Measurements from ENCODE around the gene SNAPC4. TPM values are rescaled to one million over a fixed set of nuclear protein-coding genes. Genes with fewer than 3 reads are reported as not detected.
"Not testable (repeated sequence)": the region's sequence is repeated elsewhere in the genome, so short reads cannot be mapped to it uniquely, and the experiment has no call there.

Gene SNAPC4
- total RNA-seq, 6 experiments from 2014 or later, result 3.8 to 6.5 (median 5.4) TPM

DNA sequence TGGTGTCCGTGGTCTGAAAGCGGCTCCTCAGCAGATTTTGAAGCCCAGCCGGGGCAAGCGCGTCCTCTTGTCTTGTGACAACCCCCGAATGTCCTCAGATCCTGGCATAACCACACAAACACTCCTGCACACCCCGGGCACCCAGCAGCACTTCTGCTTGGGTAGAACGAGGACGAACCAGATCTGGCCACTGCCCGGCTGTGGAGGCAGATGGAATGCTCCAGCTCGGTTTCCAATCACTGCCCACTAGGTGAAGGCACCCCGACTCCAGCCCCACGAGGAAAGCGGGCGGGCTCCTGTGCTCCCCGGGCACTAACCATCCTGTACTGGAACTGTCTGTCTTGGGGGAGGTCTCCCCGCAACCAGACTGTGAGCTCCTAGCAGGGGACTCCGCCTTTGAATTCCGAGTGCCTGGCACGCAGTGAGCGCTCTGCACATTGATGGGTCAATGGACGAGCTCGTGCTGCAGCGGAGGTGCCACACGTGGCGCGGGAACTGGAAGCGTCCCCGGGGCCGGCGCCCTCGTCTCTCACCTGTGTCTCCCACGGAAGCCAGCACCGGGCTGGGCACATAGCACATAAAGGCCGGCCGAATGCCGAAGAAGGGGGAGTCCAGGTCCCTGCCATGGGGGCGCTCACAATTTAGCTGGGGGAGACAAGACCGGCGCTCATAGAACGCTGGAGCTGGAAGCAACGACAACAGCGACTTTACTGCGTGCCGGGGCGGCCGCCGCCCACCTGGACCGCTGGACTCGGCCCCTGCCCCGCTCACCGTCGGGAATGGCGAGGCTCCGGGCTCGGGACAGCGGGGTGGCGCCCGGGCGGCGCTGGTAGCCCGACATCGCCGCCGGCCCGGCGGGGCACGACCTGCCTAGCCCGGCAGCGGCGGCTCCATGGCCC is 9.8 kb upstream of the SNAPC4 start:
- no peaks in the 10 kb centered on the region for H3K9me3 ChIP-seq
- intact Hi-C loops (cut with DNase I), result no loop called here
- peak overlapping the region; percentile 63 to 86 (median 67) for H3K27ac ChIP-seq
- TF ChIP-seq POLR2A (IDR thresholded peaks at IDR 0.05), result no peak
- no peak for TF ChIP-seq CTCF (IDR thresholded peaks at IDR 0.05)
- DNase-seq (peak; percentile 64 to 79 (median 73)), ATAC-seq (peak; percentile 58 to 69 (median 64))
- peaks cover 0 to 19% (median 8%) of the 10 kb centered on the region in 4 donors for H3K4me1 ChIP-seq
- H3K36me3 ChIP-seq, result peaks cover 0 to 54% (median 18%) of the 10 kb centered on the region in 4 donors
- 7% methylated on average over 24 of the region's 71 CpGs for WGBS (ENCODE audit: insufficient coverage, low coverage, low lambda C conversion rate, missing lambda C conversion rate)
- H3K27me3 ChIP-seq, result no peaks in the 10 kb centered on the region
- H3K4me3 ChIP-seq, result peak overlapping the region; percentile 74 to 98 (median 93)

- intact Hi-C loops (cut with DNase I), result no loop called here
- Histone ChIP-seq H3K4me3 (no peak overlapping the region), H3K9me3 (no peaks in the 10 kb centered on the region), H3K27me3 (no peaks in the 10 kb centered on the region), H3K4me1 (peaks cover 0 to 19% (median 8%) of the 10 kb centered on the region in 4 donors), H3K36me3 (peaks cover 0 to 43% (median 13%) of the 10 kb centered on the region in 4 donors), H3K27ac (no peak overlapping the region)
- DNase-seq (no peak), ATAC-seq (no peak)
- 78% methylated on average over 4 of the region's 7 CpGs for WGBS (ENCODE audit: insufficient coverage, low coverage, low lambda C conversion rate, missing lambda C conversion rate)
- TF ChIP-seq CTCF (IDR thresholded peaks at IDR 0.05), result no peak
- no peak for TF ChIP-seq POLR2A (IDR thresholded peaks at IDR 0.05)
These were observed 7.9 kb upstream of the SNAPC4 start for GRCh38 chr9:136407911-136408310.

DNA sequence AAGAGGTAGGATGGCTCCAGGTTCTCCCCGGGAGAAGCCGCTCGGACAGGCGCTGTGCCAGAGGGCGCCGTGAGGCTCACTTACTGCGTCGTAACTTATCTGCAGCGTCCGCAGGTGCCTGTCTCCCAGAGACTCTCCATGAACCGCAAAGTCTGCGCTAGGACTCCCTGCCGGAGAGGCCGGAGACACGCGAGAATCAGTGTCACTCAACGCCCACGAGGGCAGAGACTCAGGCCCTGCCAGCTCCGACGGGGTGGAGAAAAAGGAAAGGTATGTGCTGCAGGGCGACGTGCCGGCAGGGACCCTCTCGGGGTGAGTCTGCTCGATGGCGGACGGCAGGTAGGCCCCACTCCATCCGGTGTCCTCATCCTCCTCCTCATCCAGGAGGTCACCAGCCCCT is 7.1 kb upstream of the SNAPC4 start:
- intact Hi-C loops (cut with DNase I); ATAC-seq; H3K9me3 ChIP-seq; H3K27ac ChIP-seq; DNase-seq; H3K27me3 ChIP-seq; H3K4me3 ChIP-seq: not testable (repeated sequence)
- WGBS (ENCODE audit: insufficient coverage, low coverage, low lambda C conversion rate, missing lambda C conversion rate), result no CpG with 5 or more reads among the region's 28 CpGs
- Histone ChIP-seq H3K4me1 (peaks cover 0 to 19% (median 8%) of the 10 kb centered on the region in 4 donors), H3K36me3 (peaks cover 0 to 36% (median 11%) of the 10 kb centered on the region in 4 donors)

- intact Hi-C loops (cut with DNase I); DNase-seq; ATAC-seq; H3K27ac ChIP-seq; H3K27me3 ChIP-seq; H3K4me3 ChIP-seq; H3K9me3 ChIP-seq; H3K4me1 ChIP-seq: not testable (repeated sequence)
- 77% methylated on average over 6 of the region's 10 CpGs for WGBS (ENCODE audit: insufficient coverage, low coverage, low lambda C conversion rate, missing lambda C conversion rate)
- peaks cover 0 to 40% (median 11%) of the 10 kb centered on the region in 4 donors for H3K36me3 ChIP-seq
These were observed 5.9 kb upstream of the SNAPC4 start for GRCh38 chr9:136405904-136406303.

DNA sequence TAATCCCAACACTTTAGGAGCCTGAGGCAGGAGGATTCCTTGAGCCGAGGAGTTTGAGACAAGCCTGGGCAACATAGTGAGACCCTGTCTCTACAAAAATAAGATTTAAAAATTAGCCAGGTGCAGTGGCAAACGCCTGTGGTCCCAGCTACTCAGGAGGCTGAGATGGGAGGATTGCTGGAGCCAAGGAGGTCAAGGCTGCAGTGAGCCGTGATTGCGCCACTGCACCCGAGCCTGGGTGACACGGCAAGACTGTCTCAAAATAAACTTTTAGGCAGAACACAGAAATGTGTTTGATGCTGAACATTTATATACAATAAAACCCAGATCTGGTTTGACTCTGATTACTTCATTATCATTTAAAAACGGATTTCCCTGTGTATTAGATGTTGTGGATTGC is 5.5 kb upstream of the SNAPC4 start:
- Histone ChIP-seq H3K4me1 (peaks cover 0 to 12% (median 5%) of the 10 kb centered on the region in 4 donors), H3K9me3 (no peaks in the 10 kb centered on the region), H3K27ac (no peak overlapping the region), H3K36me3 (peaks cover 0 to 40% (median 11%) of the 10 kb centered on the region in 4 donors), H3K4me3 (no peak overlapping the region), H3K27me3 (no peaks in the 10 kb centered on the region)
- intact Hi-C loops (cut with DNase I), result no loop called here
- TF ChIP-seq POLR2A (IDR thresholded peaks at IDR 0.05), result no peak
- no peak for TF ChIP-seq CTCF (IDR thresholded peaks at IDR 0.05)
- WGBS (ENCODE audit: insufficient coverage, low coverage, low lambda C conversion rate, missing lambda C conversion rate), result 55% methylated on average over 4 of the region's 7 CpGs
- DNase-seq (no peak), ATAC-seq (no peak)
